Measurements from ENCODE around the gene EFEMP2.
A peak's percentile ranks its signal among the peaks of the same experiment; 100 is the strongest.

DNA sequence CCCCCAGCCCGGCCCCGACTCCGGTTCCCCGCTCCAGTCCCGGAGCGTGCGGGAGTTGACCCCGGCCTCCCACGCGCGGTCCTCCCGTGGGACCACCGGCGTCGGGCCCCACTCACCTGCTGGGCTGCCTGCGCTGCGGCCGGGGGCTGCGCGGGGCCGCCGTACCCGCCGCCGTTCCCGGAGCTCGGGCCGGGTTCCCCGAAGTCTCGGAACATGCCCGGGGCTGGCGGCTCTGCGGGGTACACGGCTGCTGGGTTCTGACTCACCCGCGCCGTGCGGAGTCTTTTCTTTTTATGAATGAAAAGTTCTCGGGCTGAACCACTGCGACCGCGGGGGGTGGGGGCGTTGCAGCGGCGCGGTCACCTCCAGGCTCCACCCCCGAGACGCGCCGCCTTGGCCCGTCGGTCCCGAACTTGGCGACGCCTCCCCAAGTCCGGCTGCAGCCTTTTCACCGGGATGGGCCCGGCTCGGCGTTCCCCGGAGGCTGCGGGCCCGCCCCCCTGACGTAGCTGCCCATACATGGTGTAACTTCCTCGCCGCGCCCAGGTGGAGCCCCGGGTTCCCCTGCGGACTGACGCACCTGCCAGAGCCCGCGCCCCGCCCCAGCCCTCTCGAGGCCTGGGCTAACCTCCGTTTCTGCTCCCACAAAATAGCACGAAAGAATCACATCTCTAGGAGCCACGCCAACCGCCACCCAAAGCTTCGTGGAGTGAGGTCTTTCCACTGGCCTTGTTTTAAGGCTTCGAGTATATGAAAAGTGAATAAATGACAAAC is 27.7 kb upstream of the EFEMP2 start, which contains the start of gene FOSL1:
- no peak for TF ChIP-seq CTCF (IDR thresholded peaks at IDR 0.05)
- peak in 1 of 4 donors; percentile 35 for TF ChIP-seq POLR2A (IDR thresholded peaks at IDR 0.05)
- TF ChIP-seq POLR2AphosphoS5 (IDR thresholded peaks at IDR 0.05), result peak; percentile 57 to 92 (median 89)
- TF ChIP-seq EP300 (IDR thresholded peaks at IDR 0.05), result no peak

All from stomach (tissue), 4 donors.